Fibroblast of the conjunctiva (primary cell): ENCODE data around the gene NOL6.
"Not testable (repeated sequence)": the region's sequence is repeated elsewhere in the genome, so short reads cannot be mapped to it uniquely, and the experiment has no call there.

Experiments used
- DNase-seq: peaks from one replicate; pipeline ENCODE4 v3.0.0-alpha.2; 2010; ENCODE audit warnings: low read depth

The NOL6 gene

DNA sequence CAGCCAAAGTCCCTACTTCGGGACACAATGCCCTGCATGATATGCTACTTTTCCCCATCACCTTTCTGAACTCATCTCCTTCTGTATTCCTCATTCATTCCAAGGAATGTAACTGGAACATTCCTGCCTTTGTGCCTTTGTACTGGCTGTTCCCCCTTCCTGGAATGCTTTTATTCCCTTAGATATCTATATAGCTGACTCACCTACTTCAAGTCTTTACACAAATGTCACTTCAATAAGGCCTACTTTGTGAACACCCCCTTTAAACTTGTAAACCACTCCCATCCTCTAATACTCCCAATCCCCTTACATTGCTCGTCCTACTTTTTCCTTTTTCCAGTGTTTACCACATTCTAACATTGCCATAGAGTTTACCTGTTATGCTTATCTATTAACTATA, 2.4 kb downstream of the NOL6 start:
- DNase-seq = no peak

DNA sequence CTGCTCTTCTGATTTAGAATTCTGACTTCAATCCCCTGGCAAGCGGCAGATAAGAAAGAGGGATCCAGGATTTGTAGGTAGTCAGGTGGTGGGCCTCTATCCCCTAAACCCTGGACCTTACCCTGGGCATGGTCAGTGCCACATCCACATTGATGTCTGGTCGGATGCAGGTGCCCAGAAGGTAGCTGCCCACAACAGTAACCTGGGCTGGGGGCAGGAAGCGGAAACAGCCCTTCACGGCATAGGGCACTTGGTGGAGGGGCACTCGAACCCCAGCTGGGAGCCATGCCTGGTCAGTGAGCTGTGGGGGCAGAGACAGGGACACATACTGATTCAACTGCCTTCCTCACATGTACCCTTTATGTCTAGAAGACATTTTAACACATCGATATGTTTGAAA, 3.8 kb downstream of the NOL6 start:
- no peak for DNase-seq

DNA sequence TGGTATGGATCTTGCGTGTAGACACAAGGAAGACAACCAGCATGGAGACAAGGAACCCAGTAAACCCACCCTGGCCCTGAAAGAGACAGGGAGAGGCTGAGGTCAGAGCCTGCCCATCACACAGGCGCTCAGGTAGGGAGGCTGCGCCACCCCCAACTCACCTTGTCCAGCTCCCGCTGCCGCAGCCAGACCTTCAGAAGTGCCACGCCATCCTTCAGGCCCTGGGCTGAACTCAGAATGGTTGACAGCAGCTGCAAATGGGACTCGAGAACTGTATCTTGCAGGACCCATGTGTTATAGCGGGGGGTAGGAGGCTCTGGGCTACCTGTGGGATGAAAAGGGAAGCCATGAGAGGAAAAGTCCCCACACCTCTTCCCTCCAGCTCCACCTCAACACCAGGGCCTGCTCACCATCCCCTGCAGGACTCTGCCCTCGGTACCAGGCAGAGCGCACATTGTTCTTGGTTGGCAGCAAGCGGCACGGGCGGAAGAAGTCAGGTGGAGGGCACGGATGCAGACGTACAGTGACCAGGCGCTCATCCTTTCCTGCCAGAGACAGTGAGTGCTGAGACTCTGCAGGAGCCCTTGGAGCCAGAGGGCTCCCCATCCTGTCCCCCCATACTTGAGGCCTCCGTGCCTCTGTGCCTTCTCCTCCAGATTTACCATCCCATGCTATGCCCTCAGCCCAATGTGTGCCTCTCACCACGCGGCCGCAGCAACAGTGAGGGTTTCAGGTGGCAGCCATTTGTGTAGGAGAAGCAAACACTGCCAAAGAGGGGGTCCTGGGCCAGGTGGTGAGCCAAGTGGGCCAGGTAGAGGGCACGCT, 4.7 kb downstream of the NOL6 start:
- no peak for DNase-seq

DNA sequence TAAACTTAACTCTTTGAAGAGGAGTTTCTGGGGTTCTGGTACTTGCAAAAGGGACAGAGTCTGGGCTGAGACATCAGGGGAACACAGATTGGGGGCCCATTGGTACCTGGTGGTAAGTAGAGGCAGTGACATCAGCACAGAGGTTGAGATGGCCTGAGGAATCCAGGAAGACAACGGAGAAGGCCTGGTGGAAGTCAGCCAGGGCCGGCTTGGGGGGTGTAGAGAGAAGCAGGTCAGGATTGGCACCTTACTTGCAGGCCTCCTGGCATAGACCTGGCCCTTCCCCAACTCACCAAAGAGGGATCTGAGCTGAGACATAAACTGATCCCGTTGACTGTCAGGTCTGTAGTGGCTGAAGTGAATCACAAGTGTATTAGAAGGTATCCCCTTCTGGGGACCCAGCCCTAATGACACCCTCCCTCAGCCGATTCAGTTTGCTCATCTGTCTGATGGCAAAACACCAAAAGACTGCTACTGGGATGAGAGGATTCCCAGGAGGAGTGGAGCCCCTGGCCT, 5.5 kb downstream of the NOL6 start:
- DNase-seq = no peak

DNA sequence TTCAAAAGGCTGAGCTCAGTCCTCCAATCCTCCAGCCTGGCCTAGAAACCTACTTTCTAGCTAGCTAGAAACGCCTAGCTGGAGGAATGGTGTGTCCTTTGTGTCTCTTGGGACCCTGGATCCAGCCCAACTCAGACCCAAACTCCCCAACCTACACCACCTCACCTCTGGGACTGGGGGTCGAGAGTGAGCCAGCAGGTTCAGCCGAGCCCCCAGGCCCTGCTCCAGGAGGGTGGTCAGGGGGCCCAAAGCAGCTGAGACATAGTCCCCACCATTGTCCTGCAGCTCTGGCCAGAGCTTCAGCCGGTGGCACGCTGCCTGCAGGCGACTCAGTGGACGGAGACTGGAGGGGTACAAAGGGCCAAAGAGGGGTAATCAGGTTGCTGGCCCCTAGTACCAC, 6.2 kb downstream of the NOL6 start:
- DNase-seq = no peak

DNA sequence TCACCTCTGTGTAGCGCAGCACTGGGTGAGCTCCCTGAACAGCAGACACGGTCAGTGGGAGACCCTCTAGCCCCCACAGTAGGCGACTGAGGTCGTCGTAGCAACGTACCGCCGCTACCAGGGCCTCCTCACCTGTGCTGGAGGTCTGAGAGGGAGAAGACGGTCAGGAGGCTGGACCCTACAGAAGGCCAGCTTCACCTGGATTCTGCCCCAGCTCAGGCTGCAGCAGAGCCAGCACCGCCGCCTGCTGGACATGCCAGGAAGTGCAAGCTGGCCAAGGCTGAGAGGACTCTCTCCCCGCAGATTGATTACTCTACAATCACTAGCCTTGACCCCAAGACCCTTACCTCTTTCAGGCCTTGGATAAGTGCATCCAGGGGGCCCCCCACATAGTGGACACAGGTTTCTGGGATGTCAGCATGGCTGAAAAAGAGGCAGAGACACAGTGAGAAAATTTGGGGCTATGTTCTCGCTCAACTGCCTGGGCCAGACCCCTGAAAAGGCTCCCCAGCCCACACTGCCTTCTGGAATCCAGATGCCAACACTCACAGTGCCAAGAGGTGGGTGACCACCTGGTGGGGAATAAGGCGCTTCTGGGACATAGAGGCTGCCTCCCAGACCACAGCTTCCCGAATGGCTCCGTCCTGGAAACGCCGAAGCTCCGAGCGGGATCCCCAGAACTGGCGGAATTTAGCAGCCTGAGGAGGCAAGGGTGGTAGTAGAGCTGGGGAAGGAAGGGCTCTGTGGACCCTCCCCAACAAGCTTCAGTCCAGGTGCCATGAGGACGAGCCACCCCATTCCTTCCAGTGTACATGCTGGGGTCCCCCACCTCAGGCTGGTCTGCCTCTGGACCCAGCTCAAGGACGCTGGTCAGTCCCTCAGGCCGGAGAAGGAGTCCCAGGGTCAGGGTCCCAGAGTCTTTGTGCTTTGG, 6.9 kb downstream of the NOL6 start:
- no peak for DNase-seq

DNA sequence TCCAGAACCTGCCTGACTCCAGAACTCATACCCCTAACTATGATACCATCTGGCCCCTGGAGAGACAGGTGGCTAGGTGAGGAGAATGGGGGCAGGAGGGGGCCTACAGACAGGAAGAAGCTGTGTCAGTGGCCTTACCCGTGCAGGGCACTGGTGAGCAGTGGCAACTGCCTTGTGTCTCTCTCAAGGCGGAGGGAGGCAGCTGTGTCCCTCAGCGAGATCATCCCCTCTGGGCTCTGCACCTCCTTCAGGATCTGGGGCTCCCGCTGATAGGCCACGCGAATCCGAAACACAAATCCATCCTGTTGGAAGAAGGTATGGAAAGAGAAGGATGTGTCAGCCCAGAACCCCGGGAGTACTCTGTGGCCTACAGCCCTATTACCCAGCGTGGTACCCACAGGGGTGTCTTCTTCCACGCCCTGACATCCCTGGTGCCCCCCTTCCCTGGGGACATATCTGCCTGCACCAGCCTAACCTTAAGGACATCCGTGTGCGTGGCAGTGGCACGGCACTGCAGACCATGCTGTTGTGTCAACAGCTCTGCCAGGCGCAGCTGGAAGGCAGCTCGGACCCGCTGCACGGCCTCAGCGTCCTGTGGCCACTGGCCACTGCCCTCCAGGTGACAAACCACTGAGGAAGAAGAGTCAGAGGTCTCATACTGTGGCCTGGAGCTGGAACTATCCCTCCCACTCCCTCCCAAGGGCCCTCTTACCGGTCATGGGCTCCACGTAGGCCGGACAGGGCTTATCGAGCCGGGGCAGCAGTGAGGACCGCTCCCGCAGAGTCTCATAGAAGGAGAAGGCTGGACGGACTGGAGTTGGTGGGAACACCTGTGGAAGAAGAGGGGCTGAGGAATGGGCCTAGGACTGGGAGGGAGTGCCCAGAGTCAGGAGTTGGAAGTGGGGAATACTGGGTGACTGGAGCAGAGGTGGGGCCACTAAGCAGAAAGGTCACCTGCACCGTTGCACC, 7.8 kb downstream of the NOL6 start:
- no peak for DNase-seq

DNA sequence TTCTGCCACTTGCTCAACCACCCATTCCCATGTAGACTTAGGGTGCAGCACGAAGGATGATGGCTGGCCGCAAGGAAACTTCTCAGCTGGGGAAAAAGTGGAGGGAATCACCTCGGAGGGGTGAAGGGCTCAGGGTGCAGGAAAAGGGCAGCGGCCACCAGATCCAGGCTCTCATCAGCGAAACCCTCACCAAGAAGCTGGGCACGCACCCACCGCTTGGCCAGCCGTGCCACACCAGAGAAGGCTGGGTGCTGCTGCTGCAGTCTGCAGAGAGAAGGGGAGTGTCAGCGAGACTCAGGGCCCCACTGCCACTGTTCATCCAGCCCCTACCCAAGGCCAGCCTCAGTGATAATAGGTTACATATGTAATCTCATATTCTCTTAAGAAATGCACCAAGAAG, 8.6 kb downstream of the NOL6 start:
- no peak for DNase-seq

DNA sequence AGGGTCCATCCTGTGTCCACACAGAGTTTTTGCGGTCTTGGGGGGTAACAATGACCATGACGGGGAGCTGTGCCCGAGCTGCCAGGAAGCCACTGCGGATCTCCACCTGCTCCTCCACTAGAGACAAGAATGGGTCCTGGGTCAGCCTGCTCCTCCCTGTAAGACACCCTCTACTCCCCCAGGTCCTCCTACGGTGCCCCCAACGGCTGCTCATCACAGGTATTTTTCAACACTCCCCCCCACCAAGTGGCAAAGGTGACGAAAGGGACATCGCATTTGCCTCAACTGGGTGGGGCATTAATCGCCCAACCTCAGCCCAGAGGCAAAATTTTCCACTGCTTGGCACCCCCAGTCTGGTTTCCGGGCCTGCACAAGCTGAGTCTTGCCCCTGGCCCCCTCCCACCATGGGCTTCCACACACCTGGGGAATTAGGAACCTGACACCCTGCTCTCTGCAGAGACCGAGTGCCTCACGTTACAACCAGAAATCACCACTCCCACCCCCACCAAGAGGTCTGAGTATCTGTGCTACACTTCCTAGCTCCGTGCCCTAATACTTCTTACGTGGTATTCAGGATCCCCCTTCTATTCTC, 9.6 kb downstream of the NOL6 start:
- no peak for DNase-seq

DNA sequence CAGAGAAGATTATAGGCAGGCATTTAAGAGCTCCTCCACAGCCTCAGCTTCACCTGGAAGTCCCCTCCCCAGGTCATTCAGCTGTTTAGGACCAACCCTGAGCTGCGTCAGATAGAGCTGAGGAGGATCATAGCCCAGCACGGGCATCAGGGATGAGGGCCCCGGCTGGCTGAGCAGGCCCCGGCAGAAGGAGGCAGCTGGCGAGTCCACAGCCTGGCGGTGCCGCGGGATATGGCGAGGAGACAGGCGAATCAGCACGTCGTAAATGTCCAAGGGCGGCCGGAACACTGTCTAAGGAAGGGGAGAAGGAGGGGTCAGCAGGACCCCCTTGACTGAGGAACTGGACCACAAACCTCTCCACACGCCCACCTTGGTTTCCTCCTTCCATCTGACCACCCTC, 10.6 kb downstream of the NOL6 start:
- no peak for DNase-seq

DNA sequence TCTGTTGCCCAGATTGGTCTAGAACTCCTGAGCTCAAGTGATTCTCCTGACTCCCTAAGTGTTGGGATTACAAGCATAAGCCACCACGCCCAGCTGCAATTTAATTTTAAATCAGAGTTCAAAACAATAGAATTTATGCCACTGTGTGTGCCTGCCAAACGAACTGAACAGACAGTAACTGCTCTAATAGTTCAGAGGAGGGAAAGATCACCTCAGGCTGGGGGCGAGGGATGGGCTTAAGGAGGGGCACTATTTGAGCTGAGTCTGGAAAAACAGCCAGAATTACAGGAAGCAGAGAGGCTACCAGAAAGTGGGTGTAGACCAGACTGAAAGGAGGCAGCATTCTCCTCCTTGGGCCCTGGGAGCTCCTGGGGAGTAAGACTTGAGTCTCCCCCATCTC, 12.2 kb downstream of the NOL6 start:
- DNase-seq = no peak

DNA sequence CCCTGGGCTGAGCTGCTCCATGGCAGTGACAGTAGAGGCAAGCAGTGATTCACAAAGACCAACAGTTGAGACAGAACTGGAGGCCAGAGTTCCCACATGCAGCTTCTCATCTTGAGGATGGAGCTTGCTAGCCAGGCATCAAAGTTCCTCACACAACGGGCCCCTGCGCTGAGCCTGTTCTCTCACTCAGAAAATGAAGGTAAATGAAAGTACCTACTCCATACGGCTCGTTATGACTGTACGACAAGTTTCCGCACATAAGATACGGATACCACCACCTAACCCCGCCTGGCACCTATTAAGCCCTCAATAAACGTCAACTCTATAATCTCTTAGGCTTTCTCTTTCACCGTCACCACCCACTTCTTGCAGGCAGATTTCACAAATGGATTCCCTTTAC, 12.9 kb downstream of the NOL6 start:
- no peak for DNase-seq

DNA sequence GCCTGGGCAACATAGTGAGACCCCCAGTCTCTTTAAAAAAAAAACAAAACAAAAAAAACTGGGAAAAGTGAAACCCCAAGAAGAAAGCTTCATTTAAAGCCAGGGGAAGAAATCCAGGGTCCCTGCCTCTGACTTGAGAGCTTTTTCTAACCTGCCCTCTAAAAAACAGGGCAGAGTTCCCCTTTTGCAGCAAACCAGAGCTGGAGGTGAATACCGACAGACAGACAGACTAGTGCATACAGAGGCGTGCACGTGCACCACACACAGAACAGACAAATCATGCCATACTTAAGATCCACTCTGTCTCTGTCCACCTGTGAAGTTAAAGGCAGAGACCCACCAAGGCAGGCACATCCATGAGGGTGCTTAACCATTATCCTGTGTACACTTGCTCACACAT, 14.6 kb downstream of the NOL6 start:
- no peak for DNase-seq

DNA sequence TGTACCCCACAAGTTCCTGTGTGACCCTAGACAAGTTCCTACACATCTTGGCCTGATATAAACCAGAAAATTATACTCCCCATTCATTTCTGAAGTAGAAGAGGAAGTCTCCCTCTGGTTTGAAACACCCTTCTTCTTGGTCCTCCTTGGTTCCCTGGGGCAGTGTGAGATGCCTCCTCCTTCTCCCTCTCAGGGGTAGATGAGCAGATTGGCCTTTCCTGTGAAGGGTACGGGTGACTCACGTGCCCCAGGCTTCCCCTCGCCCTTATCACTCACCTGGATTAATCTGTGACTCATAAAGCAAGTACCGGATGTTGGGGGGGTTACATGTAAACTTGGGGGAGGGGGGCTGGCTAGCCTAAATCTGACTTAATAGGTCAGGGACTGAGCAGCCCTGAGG, 15.3 kb downstream of the NOL6 start:
- no peak for DNase-seq

DNA sequence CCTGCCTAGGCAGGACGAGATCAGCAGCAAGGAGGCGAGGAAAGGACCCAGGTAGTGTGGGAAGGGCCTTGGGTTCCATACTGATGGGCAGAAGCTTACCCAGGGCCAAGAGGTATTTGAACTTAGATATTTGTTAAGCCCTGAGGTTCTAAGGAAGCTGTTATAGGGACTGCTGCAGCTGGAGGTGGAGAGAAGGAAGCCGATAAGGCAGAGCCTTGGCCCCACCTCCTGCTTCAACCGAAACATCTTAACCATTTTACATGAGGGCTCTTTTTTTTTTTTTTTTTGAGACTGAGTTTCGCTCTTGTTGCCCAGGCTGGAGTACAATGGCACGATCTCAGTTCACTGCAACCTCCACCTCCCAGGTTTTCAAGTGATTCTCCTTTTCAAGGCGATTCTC, 17.8 kb downstream of the NOL6 start:
- no peak for DNase-seq

DNA sequence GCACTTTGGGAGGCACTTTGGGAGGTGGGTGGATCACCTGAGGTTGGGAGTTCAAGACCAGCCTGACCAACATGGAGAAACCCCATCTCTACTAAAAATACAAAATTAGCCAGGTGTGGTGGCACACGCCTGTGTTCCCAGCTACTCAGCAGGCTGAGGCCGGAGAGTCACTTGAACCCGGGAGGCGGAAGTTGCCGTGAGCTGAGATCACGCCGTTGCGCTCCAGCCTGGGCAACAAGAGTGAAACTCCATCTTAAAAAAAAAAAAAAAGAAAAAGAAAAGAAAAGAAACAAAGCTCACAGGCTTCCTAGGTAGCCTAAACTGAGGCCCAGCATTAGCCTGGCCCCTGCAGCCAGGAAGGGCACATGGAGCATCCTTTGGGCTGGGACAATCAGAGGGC, 18.3 kb downstream of the NOL6 start:
- not testable (repeated sequence) for DNase-seq

DNA sequence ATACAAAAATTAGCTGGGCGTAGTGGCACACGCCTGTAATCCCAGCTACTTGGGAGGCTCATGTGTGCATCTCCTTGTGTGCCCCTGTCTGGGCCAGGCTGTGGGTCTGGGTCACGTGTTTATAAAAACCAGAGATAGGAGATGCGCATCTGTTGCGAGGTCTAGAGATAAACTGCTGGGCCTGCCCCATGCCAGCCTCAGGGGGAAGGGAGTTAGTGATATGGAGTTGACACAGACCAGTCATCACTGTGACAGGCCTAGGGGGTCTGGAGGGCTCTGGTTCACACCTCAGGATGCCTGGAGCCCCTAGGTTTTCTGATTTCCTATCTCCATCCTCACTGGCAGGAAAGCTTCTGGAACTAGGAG, 19.1 kb downstream of the NOL6 start:
- DNase-seq = not testable (repeated sequence)

DNA sequence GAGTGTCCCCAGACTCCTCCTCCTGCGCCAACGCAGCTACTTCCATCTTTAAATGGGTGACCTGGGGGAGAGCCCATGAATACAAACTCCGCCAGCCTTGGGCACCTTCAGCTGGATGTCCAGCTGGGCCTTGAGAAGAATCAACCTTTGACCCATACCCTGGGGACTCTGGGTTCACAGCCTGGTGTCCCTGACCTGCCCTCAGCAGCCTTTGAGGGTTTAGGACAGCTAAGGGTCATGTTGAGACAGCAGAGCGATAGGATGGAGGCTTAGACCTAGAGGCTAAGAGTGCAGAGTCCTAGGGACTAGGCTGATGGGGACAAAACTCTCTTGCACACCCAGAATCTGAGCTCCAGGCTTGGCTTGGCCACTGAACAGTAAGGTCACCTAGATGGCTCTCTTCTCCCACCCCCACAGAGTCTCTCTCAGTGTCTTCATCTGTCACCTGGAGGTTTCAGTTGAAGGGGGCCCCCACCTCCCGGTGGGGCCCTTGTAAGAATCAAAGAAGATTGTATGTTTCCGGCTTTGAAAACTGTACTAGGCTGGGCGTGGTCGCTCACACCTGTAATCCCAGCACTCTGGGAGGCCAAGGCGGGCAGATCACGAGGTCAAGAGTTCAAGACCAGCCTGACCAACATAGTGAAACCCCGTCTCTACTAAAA, 19.6 kb downstream of the NOL6 start:
- DNase-seq = no peak

DNA sequence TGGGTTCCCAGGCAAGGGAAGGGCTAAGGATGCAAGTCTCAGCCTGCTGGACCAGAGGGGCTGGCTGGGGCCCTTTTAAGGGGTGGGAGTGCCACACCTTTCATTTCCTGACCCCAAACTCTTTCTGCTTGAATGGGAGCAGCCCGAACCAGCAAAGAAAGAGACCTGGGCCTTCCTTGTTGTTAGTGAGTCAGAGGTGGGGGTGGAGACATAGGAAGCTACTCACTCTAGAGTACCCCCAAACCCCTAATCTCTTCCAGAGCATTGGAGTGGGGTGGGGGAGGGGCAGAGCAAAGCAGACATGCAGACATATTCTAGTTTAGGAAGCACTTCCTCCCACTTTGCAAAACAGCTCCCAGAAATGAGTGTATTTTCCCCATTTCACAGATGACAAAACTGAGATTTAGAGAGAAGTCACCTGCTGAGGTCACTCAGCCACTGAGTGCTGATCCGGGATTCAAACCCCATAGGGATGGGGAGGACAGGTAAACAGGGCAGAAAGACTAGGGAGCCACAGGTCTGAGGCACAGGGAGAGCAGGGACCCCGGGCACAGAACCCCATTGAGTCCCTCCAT, 20.4 kb downstream of the NOL6 start:
- DNase-seq = no peak

DNA sequence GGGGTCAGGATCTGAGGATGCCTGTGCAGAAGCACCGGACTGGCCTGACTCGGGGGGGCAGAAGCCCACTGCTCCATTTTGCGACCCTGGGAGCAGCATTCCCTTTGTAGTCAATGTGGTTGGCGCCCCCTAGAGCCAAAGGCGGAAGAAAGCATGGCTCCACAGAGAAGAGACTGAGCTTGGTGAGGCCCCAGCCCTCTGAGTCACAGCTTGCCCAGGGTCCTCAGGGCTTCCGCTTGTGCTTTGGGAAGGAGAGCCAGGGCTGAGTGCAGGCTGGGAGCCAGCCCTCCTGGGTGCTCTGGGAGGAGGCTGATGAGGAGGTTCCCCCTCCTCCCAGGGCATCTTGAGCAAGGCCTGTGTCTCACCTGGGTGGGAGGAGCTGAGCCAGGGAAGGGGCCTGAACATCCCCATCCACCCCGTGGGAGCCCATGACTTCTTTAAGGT, 20.9 kb downstream of the NOL6 start:
- peak; percentile 76 for DNase-seq
